IPS-11a (cell line): Measurements from ENCODE around the gene LRPAP1.

Source experiments
- H3K4me3 ChIP-seq: one replicate; pipeline ENCODE4 v1.5.1; 2013; ENCODE audit warnings: low read depth, low read length, control low read depth

LRPAP1 gene

GRCh38 chr4:3475041-3475712 lies 57.0 kb downstream of the LRPAP1 start:
- no peak overlapping the region for H3K4me3 ChIP-seq

GRCh38 chr4:3473996-3474765 lies 58.0 kb downstream of the LRPAP1 start:
- H3K4me3 ChIP-seq: no peak overlapping the region

- H3K4me3 ChIP-seq: no peak overlapping the region
These were observed 58.9 kb downstream of the LRPAP1 start for GRCh38 chr4:3473181-3473950.

- no peak overlapping the region for H3K4me3 ChIP-seq
These were observed 59.6 kb downstream of the LRPAP1 start for GRCh38 chr4:3472411-3473141.

- no peak overlapping the region for H3K4me3 ChIP-seq
These were observed 60.3 kb downstream of the LRPAP1 start for GRCh38 chr4:3471886-3472285.

GRCh38 chr4:3471098-3471760 lies 61.0 kb downstream of the LRPAP1 start:
- no peak overlapping the region for H3K4me3 ChIP-seq

- no peak overlapping the region for H3K4me3 ChIP-seq
These were observed 61.8 kb downstream of the LRPAP1 start for GRCh38 chr4:3470244-3471097.

GRCh38 chr4:3469386-3470243 lies 62.6 kb downstream of the LRPAP1 start:
- H3K4me3 ChIP-seq: no peak overlapping the region

GRCh38 chr4:3468804-3469203 lies 63.4 kb downstream of the LRPAP1 start:
- H3K4me3 ChIP-seq: no peak overlapping the region

GRCh38 chr4:3468154-3468553 lies 64.1 kb downstream of the LRPAP1 start:
- H3K4me3 ChIP-seq: no peak overlapping the region

GRCh38 chr4:3467601-3468031 lies 64.6 kb downstream of the LRPAP1 start:
- no peak overlapping the region for H3K4me3 ChIP-seq

GRCh38 chr4:3466691-3467600 lies 65.3 kb downstream of the LRPAP1 start:
- no peak overlapping the region for H3K4me3 ChIP-seq

GRCh38 chr4:3465698-3466671 lies 66.2 kb downstream of the LRPAP1 start:
- no peak overlapping the region for H3K4me3 ChIP-seq

- no peak overlapping the region for H3K4me3 ChIP-seq
These were observed 67.1 kb downstream of the LRPAP1 start for GRCh38 chr4:3464911-3465697.

GRCh38 chr4:3464349-3464905 lies 67.8 kb downstream of the LRPAP1 start:
- no peak overlapping the region for H3K4me3 ChIP-seq
